Measurements from ENCODE around the gene GANAB. TPM values are rescaled to one million over a fixed set of nuclear protein-coding genes. Genes with fewer than 3 reads are reported as not detected.

GANAB gene
- total and polyA plus RNA-seq, 2 donors = 93.9 to 152 TPM

DNA sequence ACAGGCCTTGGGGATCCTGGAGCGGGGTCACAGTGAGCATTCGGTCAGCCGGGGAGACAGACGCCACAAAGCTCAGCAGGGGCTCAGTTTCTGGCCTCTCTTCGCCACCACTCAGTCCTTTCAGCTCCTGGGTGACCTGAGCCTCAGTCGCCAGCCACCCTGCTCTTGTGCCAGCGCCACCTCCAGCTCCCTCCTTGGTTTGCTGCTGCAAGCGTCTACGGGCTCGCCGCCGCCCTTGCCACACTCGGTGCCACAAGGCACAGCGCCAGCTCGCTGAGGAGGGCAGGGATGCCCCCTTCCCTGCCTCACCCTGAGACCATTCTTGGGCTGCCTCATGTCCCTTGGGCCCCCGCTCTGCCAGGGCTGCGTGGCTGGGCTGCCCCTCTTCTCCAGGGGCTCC, 71.3 kb downstream of the GANAB start:
- WGBS = 41% methylated on average over 17 of the region's 17 CpGs
- H3K36me3 ChIP-seq (ENCODE audit: insufficient read depth) = peaks cover 2% of the 10 kb centered on the region
- H3K27ac ChIP-seq (ENCODE audit: low read depth) = peak overlapping the region; percentile 24
- no peaks in the 10 kb centered on the region for H3K4me1 ChIP-seq (ENCODE audit: insufficient read depth)
- DNase-seq (ENCODE audit: extremely low spot score) = no peak
- H3K4me3 ChIP-seq (ENCODE audit: low read depth, low read length) = no peak overlapping the region

Small RNA genes within 50 kb of the gene (small RNA-seq; reads per million reads assigned to genes)
- not detected for gene AP001458.1
- gene SNORA57 = not detected

Other genes with a start within 250 kb of the GANAB start
- gene SCGB1A1, start 227.6 kb downstream of the GANAB start, total RNA-seq = 9.5 TPM
- not detected for gene SCGB1A1, start 227.6 kb downstream of the GANAB start, polyA plus RNA-seq
- 554 TPM for gene AHNAK, start 99.8 kb downstream of the GANAB start, total RNA-seq
- 200 TPM for gene AHNAK, start 99.8 kb downstream of the GANAB start, polyA plus RNA-seq
- gene EEF1G, start 72.7 kb downstream of the GANAB start, total RNA-seq = 863 TPM
- 1,468 TPM for gene EEF1G, start 72.7 kb downstream of the GANAB start, polyA plus RNA-seq
- gene TUT1, start 55.1 kb downstream of the GANAB start, total RNA-seq = 5.1 TPM
- 14.3 TPM for gene TUT1, start 55.1 kb downstream of the GANAB start, polyA plus RNA-seq
- gene MTA2, start 44.7 kb downstream of the GANAB start, total RNA-seq = 75.2 TPM
- gene MTA2, start 44.7 kb downstream of the GANAB start, polyA plus RNA-seq = 52.8 TPM
- gene EML3, start 33.8 kb downstream of the GANAB start, total RNA-seq = 12.9 TPM
- gene EML3, start 33.8 kb downstream of the GANAB start, polyA plus RNA-seq = 47.7 TPM
- gene ROM1, start 33.4 kb downstream of the GANAB start, total RNA-seq = 1.3 TPM
- gene ROM1, start 33.4 kb downstream of the GANAB start, polyA plus RNA-seq = 18.9 TPM
- 9.7 TPM for gene B3GAT3, start 24.6 kb downstream of the GANAB start, total RNA-seq
- gene B3GAT3, start 24.6 kb downstream of the GANAB start, polyA plus RNA-seq = 37.7 TPM
- gene INTS5, start 6.7 kb upstream of the GANAB start, total RNA-seq = 7.9 TPM
- 16.6 TPM for gene INTS5, start 6.7 kb upstream of the GANAB start, polyA plus RNA-seq
- 10.9 TPM for gene C11orf98, start 18.6 kb upstream of the GANAB start, total RNA-seq
- 72.1 TPM for gene C11orf98, start 18.6 kb upstream of the GANAB start, polyA plus RNA-seq
- gene CSKMT, start 18.7 kb upstream of the GANAB start, total RNA-seq = 5.0 TPM
- 9.5 TPM for gene CSKMT, start 18.7 kb upstream of the GANAB start, polyA plus RNA-seq
- gene UQCC3, start 25.1 kb upstream of the GANAB start, total RNA-seq = 3.4 TPM
- 13.3 TPM for gene UQCC3, start 25.1 kb upstream of the GANAB start, polyA plus RNA-seq
- 3.1 TPM for gene LBHD1, start 25.7 kb upstream of the GANAB start, total RNA-seq
- gene LBHD1, start 25.7 kb upstream of the GANAB start, polyA plus RNA-seq = 2.8 TPM
- 34.5 TPM for gene UBXN1, start 32.5 kb upstream of the GANAB start, total RNA-seq
- 206 TPM for gene UBXN1, start 32.5 kb upstream of the GANAB start, polyA plus RNA-seq
- gene LRRN4CL, start 42.9 kb upstream of the GANAB start, total RNA-seq = 10.9 TPM
- 16.7 TPM for gene LRRN4CL, start 42.9 kb upstream of the GANAB start, polyA plus RNA-seq
- gene BSCL2, start 60.8 kb upstream of the GANAB start, total RNA-seq = 25.6 TPM
- 52.6 TPM for gene BSCL2, start 60.8 kb upstream of the GANAB start, polyA plus RNA-seq
- 0.37 TPM for gene GNG3, start 61.1 kb upstream of the GANAB start, total RNA-seq
- gene GNG3, start 61.1 kb upstream of the GANAB start, polyA plus RNA-seq = 0.96 TPM
- 25.9 TPM for gene HNRNPUL2, start 80.8 kb upstream of the GANAB start, total RNA-seq
- 50.4 TPM for gene HNRNPUL2, start 80.8 kb upstream of the GANAB start, polyA plus RNA-seq
- 35.6 TPM for gene TTC9C, start 81.9 kb upstream of the GANAB start, total RNA-seq
- 27.3 TPM for gene TTC9C, start 81.9 kb upstream of the GANAB start, polyA plus RNA-seq
- 10.5 TPM for gene ZBTB3, start 107.5 kb upstream of the GANAB start, total RNA-seq
- 3.2 TPM for gene ZBTB3, start 107.5 kb upstream of the GANAB start, polyA plus RNA-seq
- gene POLR2G, start 115.0 kb upstream of the GANAB start, total RNA-seq = 46.4 TPM
- 107 TPM for gene POLR2G, start 115.0 kb upstream of the GANAB start, polyA plus RNA-seq
- gene TAF6L, start 124.8 kb upstream of the GANAB start, total RNA-seq = 8.5 TPM
- 21.9 TPM for gene TAF6L, start 124.8 kb upstream of the GANAB start, polyA plus RNA-seq
- 26.2 TPM for gene TMEM179B, start 140.8 kb upstream of the GANAB start, total RNA-seq
- 64.1 TPM for gene TMEM179B, start 140.8 kb upstream of the GANAB start, polyA plus RNA-seq
- gene TMEM223, start 145.4 kb upstream of the GANAB start, total RNA-seq = 16.7 TPM
- gene TMEM223, start 145.4 kb upstream of the GANAB start, polyA plus RNA-seq = 21.3 TPM
- 32.4 TPM for gene NXF1, start 158.8 kb upstream of the GANAB start, total RNA-seq
- gene NXF1, start 158.8 kb upstream of the GANAB start, polyA plus RNA-seq = 103 TPM
- 30.0 TPM for gene STX5, start 185.4 kb upstream of the GANAB start, total RNA-seq
- gene STX5, start 185.4 kb upstream of the GANAB start, polyA plus RNA-seq = 32.0 TPM
- gene TEX54, start 186.2 kb upstream of the GANAB start, total RNA-seq = not detected
- not detected for gene TEX54, start 186.2 kb upstream of the GANAB start, polyA plus RNA-seq
- 31.1 TPM for gene WDR74, start 193.0 kb upstream of the GANAB start, total RNA-seq
- gene WDR74, start 193.0 kb upstream of the GANAB start, polyA plus RNA-seq = 47.1 TPM
- gene SLC3A2, start 234.3 kb upstream of the GANAB start, total RNA-seq = 45.0 TPM
- 126 TPM for gene SLC3A2, start 234.3 kb upstream of the GANAB start, polyA plus RNA-seq